DMS79 treated with DMSO at 0.1 percent for 48 hours (cell line): ENCODE data around the gene ERI2.
A peak's percentile ranks its signal among the peaks of the same experiment; 100 is the strongest.

Experiments used
- DNase-seq: peaks from one replicate; lab custom pipeline; 2025; lab: John Stamatoyannopoulos, UW

Gene ERI2

GRCh38 chr16:20818929-20819585 lies 12.8 kb upstream of the ERI2 start:
- DNase-seq = no peak

- no peak for DNase-seq
These were observed 8.5 kb upstream of the ERI2 start for GRCh38 chr16:20814784-20815183.

GRCh38 chr16:20812510-20812909 lies 6.2 kb upstream of the ERI2 start:
- no peak for DNase-seq

- DNase-seq = no peak
These were observed 5.7 kb upstream of the ERI2 start for GRCh38 chr16:20811889-20812439.

GRCh38 chr16:20807862-20808261 lies 1.6 kb upstream of the ERI2 start:
- no peak for DNase-seq

GRCh38 chr16:20805684-20806167 lies 546 bp downstream of the ERI2 start:
- DNase-seq = peak; percentile 58

- DNase-seq = no peak
These were observed 2.6 kb downstream of the ERI2 start for GRCh38 chr16:20803561-20804214.

- no peak for DNase-seq
These were observed 3.1 kb downstream of the ERI2 start for GRCh38 chr16:20803192-20803560.

GRCh38 chr16:20801278-20801677 lies 5.0 kb downstream of the ERI2 start:
- DNase-seq = no peak

- no peak for DNase-seq
These were observed 6.7 kb downstream of the ERI2 start for GRCh38 chr16:20799599-20799998.

- DNase-seq = no peak
These were observed 7.9 kb downstream of the ERI2 start for GRCh38 chr16:20798364-20798763.

GRCh38 chr16:20791923-20792612 lies 14.2 kb downstream of the ERI2 start:
- DNase-seq = no peak

GRCh38 chr16:20789130-20789529 lies 17.1 kb downstream of the ERI2 start:
- DNase-seq = no peak

- DNase-seq = no peak
These were observed 22.1 kb downstream of the ERI2 start for GRCh38 chr16:20784204-20784603.

- DNase-seq = no peak
These were observed 23.8 kb downstream of the ERI2 start for GRCh38 chr16:20782470-20782869.

GRCh38 chr16:20781697-20782096 lies 24.6 kb downstream of the ERI2 start:
- DNase-seq = no peak

- no peak for DNase-seq
These were observed 31.4 kb downstream of the ERI2 start for GRCh38 chr16:20774703-20775362.

GRCh38 chr16:20773679-20774078 lies 32.6 kb downstream of the ERI2 start:
- DNase-seq = no peak

- no peak for DNase-seq
These were observed 37.5 kb downstream of the ERI2 start for GRCh38 chr16:20768818-20769217.

- DNase-seq = no peak
These were observed 38.2 kb downstream of the ERI2 start for GRCh38 chr16:20768121-20768520.

- no peak for DNase-seq
These were observed 38.7 kb downstream of the ERI2 start for GRCh38 chr16:20767577-20767976.

GRCh38 chr16:20766294-20766693 lies 40.0 kb downstream of the ERI2 start:
- no peak for DNase-seq
